ENCODE results near the gene CSF3R.

GRCh38 chr1:36493524-36493923, 10.8 kb upstream of the CSF3R start:
- TF ChIP-seq CTCF (IDR thresholded peaks at IDR 0.05) (no peak), POLR2A (IDR thresholded peaks at IDR 0.05) (no peak), POLR2AphosphoS5 (IDR thresholded peaks at IDR 0.05) (no peak)

All from suprapubic skin (tissue), 4 donors.